K562 (cell line): ENCODE results near the gene GP1BB. TPM values are rescaled to one million over a fixed set of nuclear protein-coding genes. Genes with fewer than 3 reads are reported as not detected.

Source experiments
- CBFA2T2 ChIP-seq: fragments of 450-650 bp; conservative IDR thresholded peaks from 2 replicates; pipeline ENCODE4 v1.6.1; 2017; ENCODE audit warnings: mild to moderate bottlenecking
- CEBPB ChIP-seq: fragments of 450-650 bp; IDR thresholded peaks from 2 replicates; pipeline ENCODE4 v1.6.1; 2016; ENCODE audit warnings: missing genetic modification characterization, missing compliant biosample characterization
- ETV5 ChIP-seq: sonication (generic); formaldehyde crosslinking; IDR thresholded peaks from 2 replicates; pipeline ENCODE4 v1.4.0; 2020; ENCODE audit warnings: low read depth, mild to moderate bottlenecking, missing genetic modification reagents
- HMBOX1 ChIP-seq: sonication (generic); IDR thresholded peaks from 2 replicates; pipeline ENCODE4 v1.6.1; 2016
- MAFK ChIP-seq: IDR thresholded peaks from 2 replicates; pipeline ENCODE4 v1.6.1; 2011; ENCODE audit warnings: low read length, improper control_type of control experiment
- MEF2D ChIP-seq: conservative IDR thresholded peaks from 2 replicates; pipeline ENCODE4 v1.6.1; 2016; ENCODE audit warnings: low read depth, missing genetic modification characterization, missing compliant biosample characterization
- PCBP1 ChIP-seq: fragments of 200-400 bp; formaldehyde crosslinking; IDR thresholded peaks from 2 replicates; pipeline ENCODE4 v1.6.1; 2018; ENCODE audit warnings: mild to moderate bottlenecking, low read depth, low read length; ENCODE audit not compliant: poor library complexity, severe bottlenecking
- POLR2A ChIP-seq: fragments of 450-650 bp; conservative IDR thresholded peaks from 2 replicates; pipeline ENCODE4 v1.6.1; 2016
- SAFB ChIP-seq: fragments of 200-400 bp; formaldehyde crosslinking; IDR thresholded peaks from 2 replicates; pipeline ENCODE4 v1.6.1; 2017; ENCODE audit warnings: low read depth, low read length, borderline replicate concordance
- SNAPC5 ChIP-seq: fragments of 250-450 bp; sonication (Bioruptor Pico); IDR thresholded peaks from 2 replicates; pipeline ENCODE4 v1.8.0; 2021; ENCODE audit warnings: moderate library complexity, mild to moderate bottlenecking, inconsistent platforms
- TAF9B ChIP-seq: fragments of 450-650 bp; IDR thresholded peaks from 2 replicates; pipeline ENCODE4 v1.6.1; 2018; ENCODE audit warnings: mild to moderate bottlenecking; ENCODE audit not compliant: partially characterized antibody
- TEAD2 ChIP-seq: fragments of 450-650 bp; IDR thresholded peaks from 2 replicates; pipeline ENCODE4 v1.6.1; 2016; ENCODE audit warnings: missing genetic modification characterization, control low read depth, missing compliant biosample characterization
- THAP12 ChIP-seq: fragments of 250-450 bp; sonication (Bioruptor Pico); IDR thresholded peaks from 2 replicates; pipeline ENCODE4 v1.9.0; 2021; ENCODE audit warnings: mild to moderate bottlenecking, inconsistent platforms
- TRIM28 ChIP-seq: fragments of 450-650 bp; IDR thresholded peaks from 2 replicates; pipeline ENCODE4 v1.6.1; 2017
- ZHX1 ChIP-seq: fragments of 150-350 bp; conservative IDR thresholded peaks from 2 replicates; pipeline ENCODE4 v1.6.1; 2014; ENCODE audit warnings: low read length
- ZNF24 ChIP-seq: fragments of 450-650 bp; IDR thresholded peaks from 2 replicates; pipeline ENCODE4 v1.6.1; 2016
- polyA plus RNA-seq, 8 experiments: library from polyadenylated mRNA; depleted of rRNA in 4 of 8; stranded (reverse) in 5 of 8; unstranded in 3 of 8; fragments of >200 nt; fragmentation: Nextera tagmentation in 2 of 8; fragmentation: Illumina TruSeq in 1 of 8; extraction: Ambion mirVana in 2 of 8; extraction: Trizol in 1 of 8; gene quantifications; 2 replicates each; pipeline versions ENCODE4 v1.2.1 to v1.2.3, GENCODE V29; 2011 to 2014; ENCODE audit warnings: inconsistent platforms in 1 of 8, missing spikeins in 1 of 8
- total RNA-seq, 7 experiments: library from RNA; depleted of rRNA in 6 of 7; stranded (reverse); fragments of >200 nt in 6 of 7; fragmentation: Illumina TruSeq in 2 of 7; extraction: Trizol in 2 of 7; gene quantifications; 2 replicates each; pipeline versions ENCODE4 v1.2.1 to v1.2.3, GENCODE V29; 2011 to 2021; ENCODE audit warnings: low replicate concordance in 1 of 7
- TF ChIP-seq, protein P1 (sequence below): sonication (generic); formaldehyde crosslinking; IDR thresholded peaks from 2 replicates; pipeline ENCODE4 v1.4.0; 2020; ENCODE audit warnings: mild to moderate bottlenecking, missing genetic modification reagents
- TF ChIP-seq, protein P2 (sequence below): sonication (generic); formaldehyde crosslinking; IDR thresholded peaks from 2 replicates; pipeline ENCODE4 v1.9.0; 2022; ENCODE audit warnings: mild to moderate bottlenecking, missing genetic modification reagents
- TF ChIP-seq, protein P3 (sequence below): fragments of 450-650 bp; formaldehyde crosslinking; IDR thresholded peaks from 2 replicates; pipeline ENCODE4 v1.4.0; 2020; ENCODE audit warnings: mild to moderate bottlenecking, mixed read lengths

GP1BB gene
- total and polyA plus RNA-seq, 9 of the 15 experiments (the other 6 are each of a cell fraction or from before 2014, with no cell fraction given) = 0.69 to 162 (median 2.8) TPM

GRCh38 chr22:19686946-19687345, 36.4 kb upstream of the GP1BB start (continued):
- TF ChIP-seq, protein P1, sequence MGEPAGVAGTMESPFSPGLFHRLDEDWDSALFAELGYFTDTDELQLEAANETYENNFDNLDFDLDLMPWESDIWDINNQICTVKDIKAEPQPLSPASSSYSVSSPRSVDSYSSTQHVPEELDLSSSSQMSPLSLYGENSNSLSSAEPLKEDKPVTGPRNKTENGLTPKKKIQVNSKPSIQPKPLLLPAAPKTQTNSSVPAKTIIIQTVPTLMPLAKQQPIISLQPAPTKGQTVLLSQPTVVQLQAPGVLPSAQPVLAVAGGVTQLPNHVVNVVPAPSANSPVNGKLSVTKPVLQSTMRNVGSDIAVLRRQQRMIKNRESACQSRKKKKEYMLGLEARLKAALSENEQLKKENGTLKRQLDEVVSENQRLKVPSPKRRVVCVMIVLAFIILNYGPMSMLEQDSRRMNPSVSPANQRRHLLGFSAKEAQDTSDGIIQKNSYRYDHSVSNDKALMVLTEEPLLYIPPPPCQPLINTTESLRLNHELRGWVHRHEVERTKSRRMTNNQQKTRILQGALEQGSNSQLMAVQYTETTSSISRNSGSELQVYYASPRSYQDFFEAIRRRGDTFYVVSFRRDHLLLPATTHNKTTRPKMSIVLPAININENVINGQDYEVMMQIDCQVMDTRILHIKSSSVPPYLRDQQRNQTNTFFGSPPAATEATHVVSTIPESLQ = 0 out of 2 replicates have a peak, but pooled peaks have one; percentile 72
- TF ChIP-seq POLR2A (no peak), TRIM28 (no peak), TAF9B (no peak), ZNF24 (no peak), CBFA2T2 (no peak), PCBP1 (peak; percentile 5), ZHX1 (0 out of 2 replicates have a peak, but pooled peaks have one; percentile 30), MEF2D (tag) (no peak), MAFK (no peak), THAP12 (peak; percentile 13; the same call in 1 of the 2 replicates), TEAD2 (no peak), SNAPC5 (CRISPR knock-in tag) (no peak), ETV5 (CRISPR knock-in tag) (0 out of 2 replicates have a peak, but pooled peaks have one; percentile 45), HMBOX1 (no peak), SAFB (no peak), CEBPB (tag) (0 out of 2 replicates have a peak, but pooled peaks have one; percentile 16)
- TF ChIP-seq, protein P2, sequence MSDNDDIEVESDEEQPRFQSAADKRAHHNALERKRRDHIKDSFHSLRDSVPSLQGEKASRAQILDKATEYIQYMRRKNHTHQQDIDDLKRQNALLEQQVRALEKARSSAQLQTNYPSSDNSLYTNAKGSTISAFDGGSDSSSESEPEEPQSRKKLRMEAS (CRISPR knock-in tag) = no peak
- TF ChIP-seq, protein P3, sequence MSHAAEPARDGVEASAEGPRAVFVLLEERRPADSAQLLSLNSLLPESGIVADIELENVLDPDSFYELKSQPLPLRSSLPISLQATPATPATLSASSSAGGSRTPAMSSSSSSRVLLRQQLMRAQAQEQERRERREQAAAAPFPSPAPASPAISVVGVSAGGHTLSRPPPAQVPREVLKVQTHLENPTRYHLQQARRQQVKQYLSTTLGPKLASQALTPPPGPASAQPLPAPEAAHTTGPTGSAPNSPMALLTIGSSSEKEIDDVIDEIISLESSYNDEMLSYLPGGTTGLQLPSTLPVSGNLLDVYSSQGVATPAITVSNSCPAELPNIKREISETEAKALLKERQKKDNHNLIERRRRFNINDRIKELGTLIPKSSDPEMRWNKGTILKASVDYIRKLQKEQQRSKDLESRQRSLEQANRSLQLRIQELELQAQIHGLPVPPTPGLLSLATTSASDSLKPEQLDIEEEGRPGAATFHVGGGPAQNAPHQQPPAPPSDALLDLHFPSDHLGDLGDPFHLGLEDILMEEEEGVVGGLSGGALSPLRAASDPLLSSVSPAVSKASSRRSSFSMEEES (CRISPR knock-in tag) = no peak
